Fibroblast of upper back skin (primary cell): ENCODE results near the gene TADA1.

Source experiments
- DNase-seq: peaks from one replicate; pipeline ENCODE4 v3.0.0-alpha.2; 2013

Gene TADA1

DNA sequence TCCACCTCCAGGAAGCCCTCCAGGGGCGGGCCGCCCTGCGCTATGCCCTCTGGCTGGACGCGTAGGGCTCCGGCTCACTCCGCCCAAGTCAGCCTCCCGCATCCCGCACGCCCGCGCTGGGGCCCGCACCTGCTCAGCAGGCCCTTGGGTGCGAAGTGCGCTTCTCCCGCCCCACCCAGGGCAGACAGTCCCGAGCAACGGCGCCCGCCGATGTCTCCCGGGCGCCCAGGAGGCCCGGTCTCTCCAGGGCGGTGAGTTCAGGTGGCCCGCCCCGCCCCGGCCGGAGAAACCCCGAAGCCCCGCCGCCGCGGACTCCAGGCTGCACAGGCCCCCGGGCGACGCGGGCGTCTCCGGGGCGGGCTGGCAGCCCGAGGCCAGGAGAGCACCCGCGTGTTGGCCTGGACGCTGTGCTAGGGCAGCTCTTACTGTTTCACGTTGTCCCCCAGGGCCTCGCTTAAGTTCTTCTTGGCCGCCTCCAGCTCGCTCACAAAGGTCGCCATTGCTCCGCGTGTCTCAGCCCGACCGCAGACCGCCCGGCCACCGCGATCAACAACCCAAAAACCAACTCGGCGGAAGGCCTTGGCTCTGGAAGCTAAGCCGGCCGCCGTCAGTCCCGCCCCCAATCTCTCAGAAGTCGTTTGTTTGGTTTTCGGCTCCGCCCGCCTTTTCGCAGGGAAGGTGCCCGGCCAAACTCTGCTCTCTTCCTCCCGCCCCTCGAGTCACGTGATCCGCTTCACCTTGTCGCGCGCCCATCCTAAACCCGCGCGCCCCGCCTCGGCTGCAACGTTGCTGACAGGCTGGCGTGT, at the start of gene TADA1:
Gene TADA1 (minus strand): TSS at position 531 of the 806 bp plus-strand sequence. CDS start 31 bp downstream, at position 500.
- DNase-seq, result peak; percentile 98

DNA sequence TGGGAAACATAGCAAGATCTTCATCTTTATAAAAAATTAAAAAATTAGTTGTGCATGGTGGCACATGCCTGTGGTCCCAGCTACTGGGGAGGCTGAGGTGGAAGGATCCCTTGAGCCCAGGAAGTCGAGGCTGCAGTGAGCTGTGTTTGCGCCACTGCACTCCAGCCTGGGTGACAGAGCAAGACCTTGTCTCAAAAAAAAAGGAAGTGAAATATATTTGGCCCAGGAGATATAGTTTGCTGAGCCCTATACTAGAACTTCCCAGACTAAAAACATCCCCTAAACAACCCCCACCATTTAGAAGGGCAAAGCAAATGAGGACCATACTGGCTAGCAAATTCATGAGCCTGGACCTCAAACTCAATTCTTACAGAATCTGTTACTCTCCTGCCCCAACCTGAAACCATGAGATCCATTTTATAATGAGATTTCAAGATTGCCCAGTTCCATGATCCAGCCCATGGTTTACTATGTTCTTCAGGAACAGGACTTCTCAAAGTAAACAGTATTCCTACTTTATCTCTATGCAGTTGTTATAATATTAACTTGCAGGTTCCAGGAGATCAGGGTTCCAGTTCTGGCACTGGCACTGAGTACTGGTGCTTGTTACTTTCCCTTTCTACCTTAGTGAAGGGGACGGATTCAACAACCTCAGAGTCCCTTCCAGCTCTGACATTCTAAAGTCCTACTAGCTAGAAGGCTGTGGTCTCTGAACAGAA, 48.9 kb upstream of the TADA1 start:
- no peak for DNase-seq

- DNase-seq, result no peak
Observed at GRCh38 chr1:166920561-166921475, 44.8 kb upstream of the TADA1 start.

DNA sequence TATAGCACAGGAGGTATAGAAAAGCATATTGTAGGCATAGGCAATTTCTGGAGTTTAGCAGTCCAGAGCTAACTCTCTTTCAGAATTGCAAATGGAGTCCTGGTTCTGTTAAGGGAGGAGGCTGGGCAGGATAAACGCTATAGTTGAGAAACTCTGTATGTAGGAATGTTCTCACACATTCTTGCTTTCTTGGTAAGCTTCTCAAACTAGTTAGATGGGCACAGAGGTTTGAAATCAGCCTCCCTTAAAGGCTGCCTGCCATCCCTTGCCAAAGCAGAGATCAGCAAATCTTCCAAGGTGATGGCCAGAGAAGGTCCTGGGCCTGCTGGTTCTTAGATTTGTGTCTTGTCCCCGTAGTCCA, 42.9 kb upstream of the TADA1 start:
- DNase-seq, result no peak

DNA sequence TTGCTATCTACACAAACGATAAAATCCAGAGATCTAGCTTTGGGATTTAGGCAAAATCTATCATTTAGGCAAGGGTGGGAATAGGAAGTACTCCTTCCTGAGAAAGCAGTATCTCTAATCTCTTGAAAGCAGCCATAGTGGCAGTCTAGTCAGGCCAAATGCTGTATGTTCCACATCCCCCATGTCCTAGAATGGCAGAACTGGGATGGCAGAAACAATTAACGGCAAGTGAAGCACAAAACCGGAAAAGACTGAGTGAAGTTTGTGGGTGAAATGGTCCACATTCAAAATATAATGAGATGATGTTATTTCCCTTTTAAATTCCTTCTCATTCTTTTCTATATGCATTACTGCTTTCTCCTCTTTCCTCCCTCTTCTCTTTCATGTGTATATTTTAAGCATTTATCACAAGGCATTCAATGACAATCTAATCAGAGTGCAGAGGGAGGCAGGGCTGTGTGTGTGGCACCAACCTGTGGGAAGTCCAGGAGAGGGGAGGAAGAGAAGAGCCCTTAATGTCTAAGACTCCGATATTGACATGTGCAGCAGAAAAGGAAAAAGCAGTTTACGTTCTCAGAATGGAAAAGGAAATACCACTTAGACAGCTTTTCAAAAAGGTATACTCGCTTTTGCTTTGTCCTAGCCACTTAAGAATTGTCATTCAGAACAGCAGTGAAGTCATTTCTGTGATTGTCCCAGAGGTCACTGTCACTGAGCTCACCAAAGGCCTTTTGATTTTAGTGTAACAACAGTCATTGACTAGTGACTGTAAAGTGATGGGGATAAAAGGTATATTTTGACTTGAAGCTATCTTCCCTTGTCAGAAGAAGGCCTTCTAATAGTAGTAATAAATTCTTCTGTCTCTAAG, 42.3 kb upstream of the TADA1 start:
- DNase-seq, result no peak

DNA sequence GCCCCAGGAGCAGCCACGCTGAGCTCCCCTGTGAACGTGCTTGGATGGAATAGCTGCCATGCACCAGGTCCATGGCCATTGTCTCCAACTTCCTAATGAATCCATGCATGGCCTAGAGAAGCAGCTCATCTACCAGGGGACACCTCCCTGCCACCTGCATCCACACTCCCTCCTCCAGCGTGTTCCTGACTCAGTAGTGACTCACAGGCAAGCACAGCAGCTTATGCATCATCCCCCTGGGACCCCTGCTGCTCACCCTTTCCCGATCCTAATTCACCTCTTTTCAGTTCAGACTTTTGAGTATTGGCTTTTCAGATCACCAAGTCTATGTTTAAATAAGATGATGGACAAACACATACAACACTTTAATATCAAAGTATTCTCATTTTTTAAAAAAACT, 39.9 kb upstream of the TADA1 start:
- peak; percentile 62 for DNase-seq

DNA sequence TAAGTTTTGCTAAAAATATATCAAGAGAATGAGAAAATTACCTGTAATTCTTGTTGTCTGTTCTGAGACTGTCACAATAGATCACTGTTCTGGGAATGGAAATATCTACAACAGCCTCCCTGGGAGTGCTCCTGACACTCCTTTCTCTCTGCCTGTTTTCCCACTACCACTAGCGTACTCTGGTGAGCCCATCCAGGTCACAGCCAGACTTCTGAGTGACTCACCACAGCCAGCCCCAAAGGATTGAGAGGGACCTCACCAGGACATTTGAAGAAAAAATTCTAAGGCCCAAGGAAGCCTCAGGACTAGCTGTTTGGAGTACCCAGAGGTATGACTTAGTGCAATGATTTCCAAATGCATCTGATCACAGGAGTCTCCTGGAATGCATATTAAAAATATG, 39.0 kb upstream of the TADA1 start:
- no peak for DNase-seq

GRCh38 chr1:166914111-166914510, 38.0 kb upstream of the TADA1 start:
- peak; percentile 47 for DNase-seq

GRCh38 chr1:166911624-166912023, 35.6 kb upstream of the TADA1 start:
- no peak for DNase-seq

GRCh38 chr1:166910396-166910994, 34.4 kb upstream of the TADA1 start:
- DNase-seq, result peak; percentile 87

GRCh38 chr1:166908942-166909341, 32.9 kb upstream of the TADA1 start:
- no peak for DNase-seq

DNA sequence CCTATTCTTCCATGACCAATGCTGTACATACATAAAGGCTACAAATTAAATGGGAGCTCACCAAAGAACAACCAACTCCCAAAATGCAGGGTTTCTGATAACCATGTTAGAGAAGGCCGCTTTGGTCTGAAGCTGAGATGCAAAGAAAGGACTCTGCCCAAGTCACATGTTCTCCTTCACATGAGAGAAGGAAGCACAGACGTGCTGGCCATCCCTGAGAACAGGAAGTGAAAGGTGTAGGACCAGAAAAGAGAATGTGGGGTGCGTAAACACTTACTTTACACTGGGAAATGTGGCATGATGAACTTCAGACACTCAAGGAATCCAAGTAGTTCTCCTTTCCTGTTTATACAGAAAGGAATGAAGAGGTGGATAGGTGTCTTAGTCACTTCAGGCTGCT, 31.7 kb upstream of the TADA1 start:
- no peak for DNase-seq

DNA sequence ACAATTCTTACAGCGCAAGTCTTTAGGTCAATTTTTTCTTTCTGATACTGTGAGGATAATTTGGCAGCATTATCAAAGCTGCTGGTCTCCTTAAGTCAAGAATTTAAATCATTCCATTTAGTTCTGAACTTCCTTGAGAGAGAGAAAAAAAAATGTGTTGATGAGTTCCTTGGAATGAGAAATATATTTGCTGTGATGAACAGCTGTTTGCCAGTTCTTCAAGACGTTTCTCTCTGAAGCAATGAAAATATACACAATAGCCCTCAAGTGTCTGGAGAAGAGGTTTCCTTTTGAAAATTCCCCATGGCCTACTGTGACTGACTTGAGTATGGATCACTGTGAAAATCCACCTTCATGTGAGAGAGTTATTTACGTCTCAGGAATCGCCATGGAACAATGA, 31.0 kb upstream of the TADA1 start:
- DNase-seq, result no peak

- DNase-seq, result no peak
Observed at GRCh38 chr1:166906647-166907046, 30.6 kb upstream of the TADA1 start.

DNA sequence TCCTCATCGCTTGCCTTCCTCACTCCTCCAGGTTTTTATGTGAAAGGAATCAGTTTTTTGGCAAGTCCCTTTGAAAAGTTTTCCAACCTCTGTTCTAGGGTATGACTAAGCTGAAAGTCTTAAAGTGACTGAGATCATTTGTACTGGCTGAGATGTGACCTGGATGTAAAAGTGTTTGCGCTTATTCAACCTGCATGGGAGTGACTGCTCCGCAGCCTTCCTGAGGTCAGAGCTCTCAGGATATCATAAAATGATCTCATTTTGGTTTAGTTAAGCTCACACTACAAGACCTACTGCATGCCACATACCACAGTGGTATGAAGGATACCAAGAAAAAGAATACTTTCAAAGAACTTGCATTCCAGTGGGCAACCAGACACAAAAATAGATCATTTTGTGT, 29.8 kb upstream of the TADA1 start:
- peak; percentile 79 for DNase-seq

DNA sequence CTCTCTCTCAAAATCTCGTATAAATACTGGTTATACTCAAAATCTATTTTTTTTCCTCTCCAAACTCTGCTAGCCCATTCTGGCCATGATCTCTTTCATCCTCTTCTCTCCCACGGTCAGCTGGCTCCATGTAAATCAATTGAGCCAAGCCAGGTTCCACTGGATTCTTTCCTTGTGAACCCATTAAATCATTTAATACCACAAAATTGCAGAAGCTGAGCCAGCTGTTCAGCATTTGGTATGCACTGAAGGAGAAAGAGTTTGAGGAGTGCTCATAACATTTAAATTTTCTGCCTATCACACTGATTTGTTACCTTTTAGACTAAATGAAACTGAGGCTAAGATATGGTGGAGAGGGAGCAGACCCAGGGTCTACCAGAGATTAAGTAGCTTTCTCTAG, 29.1 kb upstream of the TADA1 start:
- peak; percentile 49 for DNase-seq

- DNase-seq, result no peak
Observed at GRCh38 chr1:166903232-166903631, 27.2 kb upstream of the TADA1 start.

DNA sequence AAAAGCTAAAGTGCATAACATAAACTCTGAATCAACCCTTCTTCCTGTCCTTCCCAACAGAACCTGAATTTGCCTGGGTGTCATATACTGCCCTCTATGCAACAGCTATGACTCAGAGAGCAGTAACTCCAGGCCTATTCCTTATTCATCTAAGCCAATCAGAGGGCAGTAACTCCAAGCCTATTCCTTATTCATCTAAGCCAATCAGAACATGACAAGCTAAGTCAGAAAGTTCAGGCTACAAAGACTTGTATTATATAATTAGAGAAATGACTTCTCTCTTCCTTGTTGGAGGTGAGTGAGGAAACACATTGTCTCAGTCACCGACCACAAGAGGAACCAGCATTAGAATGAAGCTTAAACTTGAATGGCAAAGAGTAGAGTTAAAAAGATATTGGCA, 26.2 kb upstream of the TADA1 start:
- DNase-seq, result peak; percentile 34

GRCh38 chr1:166900987-166901386, 24.9 kb upstream of the TADA1 start:
- peak; percentile 18 for DNase-seq

- DNase-seq, result no peak
Observed at GRCh38 chr1:166899769-166900168, 23.7 kb upstream of the TADA1 start.

DNA sequence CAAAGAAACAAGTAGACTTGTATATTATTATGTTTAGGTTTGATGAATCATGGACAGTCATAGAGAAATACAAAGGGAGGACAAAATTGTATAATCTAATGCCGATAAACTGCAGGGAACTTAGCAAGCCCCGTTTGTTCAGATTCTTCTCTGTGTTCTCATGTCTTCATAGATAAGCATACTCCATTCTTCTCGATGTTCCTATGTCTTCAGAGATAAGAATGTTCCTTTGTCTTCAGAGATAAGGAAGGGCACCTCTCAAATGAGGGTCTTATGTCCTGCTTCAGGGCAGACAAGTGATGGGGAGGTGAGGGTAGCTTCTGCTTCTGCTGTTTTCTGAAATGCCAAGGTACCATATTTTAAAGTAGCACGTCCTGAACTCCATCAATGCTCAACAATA, 19.7 kb upstream of the TADA1 start:
- no peak for DNase-seq

DNA sequence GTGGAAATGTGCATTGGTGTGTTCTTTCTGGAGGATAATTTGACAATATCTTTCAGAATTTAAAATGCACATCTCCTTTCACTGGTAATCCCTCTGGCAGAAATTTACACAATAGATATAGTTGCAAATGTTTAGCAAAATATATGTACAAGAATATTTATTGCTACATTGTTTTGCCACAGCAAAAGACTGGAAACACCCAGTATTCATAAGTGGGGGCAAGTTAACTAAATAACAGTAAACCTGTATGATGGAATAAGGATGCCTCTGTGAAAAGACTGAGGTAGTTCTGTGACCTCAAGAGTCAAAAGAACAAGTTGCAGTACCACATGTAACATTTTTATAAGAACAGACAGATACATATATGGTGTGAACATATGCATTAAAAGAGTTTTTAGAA, 13.7 kb upstream of the TADA1 start:
- no peak for DNase-seq
